ENCODE measurements around the gene USP5.

DNA sequence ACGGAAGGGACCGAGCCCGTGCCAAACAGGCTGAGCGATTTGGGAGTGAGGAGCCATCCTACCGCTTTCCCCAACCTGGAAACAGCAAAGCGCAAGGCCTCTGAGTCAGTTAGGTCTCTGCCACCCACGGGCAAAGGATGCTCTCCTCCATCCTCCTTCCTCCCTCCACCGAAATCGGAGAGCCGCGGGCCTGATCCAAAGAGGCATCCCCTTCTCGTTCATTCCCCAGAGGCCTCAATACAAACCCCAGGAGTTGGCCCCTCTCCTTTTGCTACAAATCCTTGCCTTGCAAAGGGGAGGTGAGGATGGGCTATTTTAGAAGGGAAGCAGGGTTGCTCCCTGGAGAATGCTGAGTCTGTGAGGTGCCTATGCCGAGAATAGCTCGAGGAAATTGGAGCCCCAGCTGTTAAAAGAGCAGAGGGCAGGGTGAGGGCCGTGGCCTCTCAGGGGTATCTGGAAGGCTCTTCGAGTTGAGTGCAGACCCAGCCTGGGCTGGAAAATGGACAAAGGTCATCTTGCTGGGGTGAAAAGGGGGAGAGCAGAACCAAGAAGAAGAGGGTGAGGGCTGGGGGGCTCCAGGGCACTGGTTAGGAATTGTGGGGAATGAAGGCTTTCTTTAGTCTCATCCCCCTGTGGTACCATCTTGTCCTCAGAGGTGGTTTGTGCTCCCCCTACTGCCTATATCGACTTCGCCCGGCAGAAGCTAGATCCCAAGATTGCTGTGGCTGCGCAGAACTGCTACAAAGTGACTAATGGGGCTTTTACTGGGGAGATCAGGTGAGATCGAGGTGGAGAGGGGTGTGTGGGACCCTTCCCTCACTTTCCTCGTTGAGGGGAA is 16.5 kb downstream of the USP5 start:
- TF ChIP-seq, protein P1, sequence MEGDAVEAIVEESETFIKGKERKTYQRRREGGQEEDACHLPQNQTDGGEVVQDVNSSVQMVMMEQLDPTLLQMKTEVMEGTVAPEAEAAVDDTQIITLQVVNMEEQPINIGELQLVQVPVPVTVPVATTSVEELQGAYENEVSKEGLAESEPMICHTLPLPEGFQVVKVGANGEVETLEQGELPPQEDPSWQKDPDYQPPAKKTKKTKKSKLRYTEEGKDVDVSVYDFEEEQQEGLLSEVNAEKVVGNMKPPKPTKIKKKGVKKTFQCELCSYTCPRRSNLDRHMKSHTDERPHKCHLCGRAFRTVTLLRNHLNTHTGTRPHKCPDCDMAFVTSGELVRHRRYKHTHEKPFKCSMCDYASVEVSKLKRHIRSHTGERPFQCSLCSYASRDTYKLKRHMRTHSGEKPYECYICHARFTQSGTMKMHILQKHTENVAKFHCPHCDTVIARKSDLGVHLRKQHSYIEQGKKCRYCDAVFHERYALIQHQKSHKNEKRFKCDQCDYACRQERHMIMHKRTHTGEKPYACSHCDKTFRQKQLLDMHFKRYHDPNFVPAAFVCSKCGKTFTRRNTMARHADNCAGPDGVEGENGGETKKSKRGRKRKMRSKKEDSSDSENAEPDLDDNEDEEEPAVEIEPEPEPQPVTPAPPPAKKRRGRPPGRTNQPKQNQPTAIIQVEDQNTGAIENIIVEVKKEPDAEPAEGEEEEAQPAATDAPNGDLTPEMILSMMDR (IDR thresholded peaks at IDR 0.05) = no peak
- TF ChIP-seq POLR2A (IDR thresholded peaks at IDR 0.05) = no peak

Data from uterus (tissue), 2 donors.